HCT116 (cell line): ENCODE measurements around the gene GALNT5. TPM values are rescaled to one million over a fixed set of nuclear protein-coding genes. Genes with fewer than 3 reads are reported as not detected.

ENCODE experiments used
- ATAC-seq: fragments of 200-7000 bp; cut with Tn5 transposase; 2 replicates; pipeline ENCODE4 v1.9.1; 2020; ENCODE audit warnings: mild to moderate bottlenecking, moderate library complexity
- BruUV-seq: library from RNA; stranded (reverse); fragments of 400-500 nt; replicated peaks from 2 replicates; lab custom pipeline; 2021; lab: Mats Ljungman, UMichigan
- CTCF ChIA-PET: fragments of 300-600 bp; sonication (Branson Sonifier 250); formaldehyde crosslinking; loops from one replicate; lab custom pipeline; 2021; ENCODE audit warnings: antibody characterized with exemption; lab: Charles Lee
- POLR2A ChIA-PET: fragments of 300-600, 350-600 bp; sonication (Branson Sonifier 250); formaldehyde crosslinking; loops from one replicate; lab custom pipeline; 2021; ENCODE audit warnings: antibody characterized with exemption; lab: Charles Lee
- RAD21 ChIA-PET, 2 experiments: fragments of 300-600 bp; sonication (Branson Sonifier 250); formaldehyde crosslinking; loops; one replicate each; lab custom pipeline; 2023; ENCODE audit warnings: low total read pairs in 2 of 2; ENCODE audit not compliant: uncharacterized antibody in 2 of 2, unreplicated experiment in 2 of 2, low non-redundant PET in 1 of 2; lab: Charles Lee
- DNase-seq: peaks from one replicate; pipeline ENCODE4 v3.0.0-alpha.2; 2010; ENCODE audit warnings: low read depth, low spot score
- H2AFZ ChIP-seq: fragments of 200-600 bp; shearing (Covaris generic), sonication (generic); 2 replicates; pipeline ENCODE4 v1.6.1; 2017; ENCODE audit warnings: low read depth, mixed run types, mixed read lengths, antibody characterized with exemption, low read length; ENCODE audit not compliant: poor library complexity, severe bottlenecking
- H3K27ac ChIP-seq: 2 replicates; pipeline ENCODE4 v1.5.1; 2012; ENCODE audit warnings: low read depth, low read length
- H3K27me3 ChIP-seq: fragments of 200-600 bp; sonication (generic); 2 replicates; pipeline ENCODE4 v1.6.1; 2016; ENCODE audit warnings: mixed run types, low read length, mixed read lengths; ENCODE audit not compliant: insufficient read depth
- H3K36me3 ChIP-seq, 2 experiments: fragments of 200-500 bp in 1 of 2; fragments of 200-600 bp in 1 of 2; sonication (Bioruptor generic) in 1 of 2; sonication (generic) in 1 of 2; 2 replicates each; pipeline versions ENCODE4 v1.5.1 to v1.6.1; 2014 to 2016; ENCODE audit warnings: low read length in 2 of 2, inconsistent platforms in 1 of 2, mixed read lengths in 1 of 2, mixed run types in 1 of 2; ENCODE audit not compliant: insufficient read depth in 2 of 2, control insufficient read depth in 1 of 2
- H3K4me1 ChIP-seq, 2 experiments: fragments of 200-600 bp in 1 of 2; sonication (generic) in 1 of 2; 2 replicates each; pipeline versions ENCODE4 v1.5.1 to v1.6.1; 2012 to 2017; ENCODE audit warnings: low read length in 2 of 2, inconsistent platforms in 1 of 2, mild to moderate bottlenecking in 1 of 2, mixed read lengths in 1 of 2, mixed run types in 1 of 2, moderate library complexity in 1 of 2; ENCODE audit not compliant: insufficient read depth in 2 of 2, control insufficient read depth in 1 of 2
- H3K4me2 ChIP-seq: fragments of 200-600 bp; sonication (generic); 2 replicates; pipeline ENCODE4 v1.6.1; 2017; ENCODE audit warnings: mixed run types, low read length, mixed read lengths
- H3K4me3 ChIP-seq, 2 experiments: fragments of 200-600 bp in 1 of 2; sonication (generic) in 1 of 2; replicated peaks in 1 of 2; 2 replicates each; pipeline ENCODE4 v1.5.1; 2011 to 2016; ENCODE audit warnings: low read length in 2 of 2, control low read depth in 1 of 2, low read depth in 1 of 2, mild to moderate bottlenecking in 1 of 2, mixed read lengths in 1 of 2, mixed run types in 1 of 2
- H3K79me2 ChIP-seq: fragments of 200-600 bp; sonication (generic); 2 replicates; pipeline ENCODE4 v1.6.1; 2017; ENCODE audit warnings: mild to moderate bottlenecking, mixed run types, low read length, moderate library complexity, mixed read lengths; ENCODE audit not compliant: insufficient read depth
- H3K9ac ChIP-seq: fragments of 200-600 bp; sonication (generic); 2 replicates; pipeline ENCODE4 v1.6.1; 2016; ENCODE audit warnings: low read length, mixed read lengths
- H3K9me2 ChIP-seq: fragments of 200-600 bp; sonication (generic), shearing (Covaris generic); 2 replicates; pipeline ENCODE4 v1.6.1; 2017; ENCODE audit warnings: mixed run types, mild to moderate bottlenecking, moderate library complexity; ENCODE audit not compliant: insufficient read depth
- H3K9me3 ChIP-seq, 2 experiments: fragments of 200-500 bp in 1 of 2; fragments of 200-600 bp in 1 of 2; sonication (Bioruptor generic) in 1 of 2; sonication (generic) in 1 of 2; 2 replicates each; pipeline ENCODE4 v1.6.1; 2014 to 2017; ENCODE audit warnings: low read length in 2 of 2, mixed read lengths in 2 of 2, inconsistent platforms in 1 of 2, low read depth in 1 of 2, mild to moderate bottlenecking in 1 of 2, mixed run types in 1 of 2, moderate library complexity in 1 of 2; ENCODE audit not compliant: control insufficient read depth in 1 of 2, insufficient read depth in 1 of 2
- H4K20me1 ChIP-seq: fragments of 200-600 bp; sonication (generic), shearing (Covaris generic); 2 replicates; pipeline ENCODE4 v1.6.1; 2017; ENCODE audit warnings: mixed run types, mild to moderate bottlenecking, moderate library complexity; ENCODE audit not compliant: insufficient read depth
- CEBPB ChIP-seq: IDR thresholded peaks from 2 replicates; pipeline ENCODE4 v1.6.1; 2012; ENCODE audit warnings: low read depth
- JUND ChIP-seq: IDR thresholded peaks from 2 replicates; pipeline ENCODE4 v1.6.1; 2012
- POLR2A ChIP-seq: IDR thresholded peaks from 2 replicates; pipeline ENCODE4 v1.7.0; 2011; ENCODE audit warnings: borderline replicate concordance; ENCODE audit not compliant: insufficient read depth, insufficient read length; ENCODE audit errors: extremely low read depth
- RAD21 ChIP-seq: IDR thresholded peaks from 2 replicates; pipeline ENCODE4 v1.6.1; 2012; ENCODE audit warnings: low read depth, mild to moderate bottlenecking
- SRF ChIP-seq: IDR thresholded peaks from 2 replicates; pipeline ENCODE4 v1.6.1; 2012; ENCODE audit warnings: low read depth
- intact Hi-C: fragments of 100-400 bp; cut with micrococcal nuclease; formaldehyde crosslinking; loops from 2 replicates; pipeline ENCODE4 v1.10.0; 2022
- total RNA-seq: library from RNA; stranded (reverse); gene quantifications from one replicate; pipeline ENCODE4 v1.2.1, GENCODE V29; 2021; ENCODE audit not compliant: unreplicated experiment
- TF ChIP-seq, protein P1 (sequence below): IDR thresholded peaks from 2 replicates; pipeline ENCODE4 v1.6.1; 2011; ENCODE audit warnings: mild to moderate bottlenecking, low read length, moderate library complexity; ENCODE audit not compliant: insufficient replicate concordance; ENCODE audit errors: extremely low read depth
- TF ChIP-seq, protein P2 (sequence below): IDR thresholded peaks from 2 replicates; pipeline ENCODE4 v1.6.1; 2012

GALNT5 gene
- total RNA-seq, 1 experiment from 2014 or later, result 3.9 TPM

DNA sequence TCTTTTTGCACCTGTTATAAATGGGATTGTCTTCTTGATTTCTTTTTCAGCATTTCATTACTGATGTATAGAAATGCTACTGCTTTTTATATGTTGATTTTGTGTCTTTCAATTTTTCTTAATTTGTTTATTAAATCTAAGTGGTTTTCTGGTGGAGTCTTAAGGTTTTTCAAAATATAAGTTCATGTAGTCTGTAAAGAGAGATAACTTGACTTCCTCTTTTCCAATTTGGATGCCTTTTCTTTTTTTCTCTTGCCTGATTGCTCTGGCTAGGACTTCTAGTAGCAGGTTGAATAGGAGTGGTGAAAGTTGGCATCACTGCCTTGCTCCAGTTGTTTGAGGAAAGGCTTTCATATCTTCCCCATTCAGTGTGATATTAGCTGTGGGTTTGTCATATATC lies 28.6 kb upstream of the GALNT5 start (continued):
- TF ChIP-seq CEBPB (no peak), SRF (no peak), JUND (no peak)

DNA sequence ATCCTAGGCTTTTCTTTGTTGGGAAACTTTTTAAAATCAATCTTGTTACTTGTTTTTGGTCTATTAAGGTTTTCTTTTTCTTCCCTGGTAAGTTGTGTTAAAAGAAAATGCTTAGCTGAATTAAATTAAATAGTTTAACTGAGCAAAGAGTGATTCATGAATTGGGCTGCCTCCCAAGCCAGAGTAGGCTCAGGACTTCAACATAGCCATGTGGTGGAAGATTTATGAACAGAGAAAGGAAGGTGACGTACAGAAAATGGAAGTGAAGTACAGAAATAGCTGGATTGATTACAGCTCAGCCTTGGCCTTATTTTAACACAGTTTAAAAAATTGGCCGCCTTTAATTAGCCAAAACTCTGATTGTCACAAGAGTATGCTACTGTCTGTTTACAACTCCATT lies 27.9 kb upstream of the GALNT5 start:
- Histone ChIP-seq H3K9ac (no peak overlapping the region), H3K27ac (no peak overlapping the region), H2AFZ (no peak overlapping the region), H3K9me2 (peaks cover 5% of the 10 kb centered on the region; the same call in 1 of the 2 replicates), H3K4me2 (no peak overlapping the region), H4K20me1 (no peaks in the 10 kb centered on the region), H3K79me2 (no peaks in the 10 kb centered on the region), H3K27me3 (no peaks in the 10 kb centered on the region), H3K9me3 (no peaks in the 10 kb centered on the region), H3K4me3 (no peak overlapping the region), H3K4me1 (peaks cover 0 to 6% of the 10 kb centered on the region in 2 experiments; a peak in 1 of 4 replicates), H3K36me3 (no peaks in the 10 kb centered on the region)
- POLR2A ChIA-PET, result no interaction called here
- TF ChIP-seq POLR2A, result no peak
- TF ChIP-seq JUND, result no peak
- TF ChIP-seq, protein P1, sequence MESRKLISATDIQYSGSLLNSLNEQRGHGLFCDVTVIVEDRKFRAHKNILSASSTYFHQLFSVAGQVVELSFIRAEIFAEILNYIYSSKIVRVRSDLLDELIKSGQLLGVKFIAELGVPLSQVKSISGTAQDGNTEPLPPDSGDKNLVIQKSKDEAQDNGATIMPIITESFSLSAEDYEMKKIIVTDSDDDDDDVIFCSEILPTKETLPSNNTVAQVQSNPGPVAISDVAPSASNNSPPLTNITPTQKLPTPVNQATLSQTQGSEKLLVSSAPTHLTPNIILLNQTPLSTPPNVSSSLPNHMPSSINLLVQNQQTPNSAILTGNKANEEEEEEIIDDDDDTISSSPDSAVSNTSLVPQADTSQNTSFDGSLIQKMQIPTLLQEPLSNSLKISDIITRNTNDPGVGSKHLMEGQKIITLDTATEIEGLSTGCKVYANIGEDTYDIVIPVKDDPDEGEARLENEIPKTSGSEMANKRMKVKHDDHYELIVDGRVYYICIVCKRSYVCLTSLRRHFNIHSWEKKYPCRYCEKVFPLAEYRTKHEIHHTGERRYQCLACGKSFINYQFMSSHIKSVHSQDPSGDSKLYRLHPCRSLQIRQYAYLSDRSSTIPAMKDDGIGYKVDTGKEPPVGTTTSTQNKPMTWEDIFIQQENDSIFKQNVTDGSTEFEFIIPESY, result no peak
- TF ChIP-seq, protein P2, sequence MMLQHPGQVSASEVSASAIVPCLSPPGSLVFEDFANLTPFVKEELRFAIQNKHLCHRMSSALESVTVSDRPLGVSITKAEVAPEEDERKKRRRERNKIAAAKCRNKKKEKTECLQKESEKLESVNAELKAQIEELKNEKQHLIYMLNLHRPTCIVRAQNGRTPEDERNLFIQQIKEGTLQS, result no peak
- TF ChIP-seq RAD21, result no peak
- DNase-seq (no peak), ATAC-seq (no peak)
- no TSS peak for BruUV-seq
- intact Hi-C loops, result no loop called here
- CTCF ChIA-PET, result interaction anchor here (0.8 kb wide), 1 partner anchor 1118 kb away, joined by 3 read pairs; no protein-coding TSS in a partner anchor
- RAD21 ChIA-PET, result no interaction called here
